B cell (primary cell): Measurements from ENCODE around the gene MAP3K12. TPM values are rescaled to one million over a fixed set of nuclear protein-coding genes. Genes with fewer than 3 reads are reported as not detected.

ENCODE experiments used
- ATAC-seq: fragments of 200-7000 bp; cut with Tn5 transposase; one replicate; pipeline ENCODE4 v1.10.0; 2021; ENCODE audit warnings: low read depth, mild to moderate bottlenecking, moderate number of reproducible peaks, moderate library complexity
- CTCF ChIA-PET: fragments of 350-600 bp; sonication (Branson Sonifier 250); formaldehyde crosslinking; loops from one replicate; lab custom pipeline; 2021; ENCODE audit warnings: antibody characterized with exemption, inconsistent platforms; lab: Charles Lee
- POLR2A ChIA-PET: fragments of 350-600 bp; sonication (Branson Sonifier 250); formaldehyde crosslinking; loops from one replicate; lab custom pipeline; 2021; ENCODE audit warnings: antibody characterized with exemption; lab: Charles Lee
- DNase-seq: peaks from one replicate; pipeline ENCODE4 v3.0.0; 2013
- H2AFZ ChIP-seq: 2 replicates; pipeline ENCODE4 v1.6.1; 2012; ENCODE audit warnings: mild to moderate bottlenecking, low read depth, low read length; ENCODE audit not compliant: insufficient read depth, poor library complexity, severe bottlenecking
- H3K27ac ChIP-seq, 2 donors: 1 replicate in 1 of 2; 2 replicates in 1 of 2; pipeline ENCODE4 v1.5.1; 2012 to 2013; ENCODE audit warnings: low read length in 2 of 2, mild to moderate bottlenecking in 2 of 2, moderate library complexity in 1 of 2
- H3K27me3 ChIP-seq, 4 experiments: fragments of 200-600 bp in 1 of 4; sonication (generic) in 1 of 4; replicated peaks in 1 of 4; 1 replicate in 2 of 4; 2 replicates in 2 of 4; pipeline versions ENCODE4 v1.6.1 to v1.7.0; 2013 to 2016; ENCODE audit warnings: low read length in 3 of 4, mild to moderate bottlenecking in 2 of 4, mixed read lengths in 1 of 4, moderate library complexity in 1 of 4; ENCODE audit not compliant: insufficient read depth in 4 of 4, control insufficient read depth in 3 of 4; ENCODE audit errors: control extremely low read depth in 1 of 4
- H3K36me3 ChIP-seq, 2 experiments: replicated peaks in 1 of 2; 1 replicate in 1 of 2; 2 replicates in 1 of 2; pipeline versions ENCODE4 v1.6.1 to v1.7.1; 2013; ENCODE audit warnings: low read length in 1 of 2; ENCODE audit not compliant: insufficient read depth in 2 of 2, control insufficient read depth in 1 of 2; ENCODE audit errors: control extremely low read depth in 1 of 2, extremely low read depth in 1 of 2
- H3K4me1 ChIP-seq, 2 donors: fragments of 200-600 bp in 1 of 2; sonication (generic) in 1 of 2; 1 replicate in 1 of 2; 2 replicates in 1 of 2; pipeline versions ENCODE4 v1.5.1 to v1.6.1; 2013 to 2017; ENCODE audit warnings: low read length in 2 of 2; ENCODE audit not compliant: control insufficient read depth in 2 of 2, insufficient read depth in 2 of 2
- H3K4me2 ChIP-seq: replicated peaks from 2 replicates; pipeline ENCODE3; 2012; ENCODE audit warnings: mild to moderate bottlenecking, low read depth, low read length; ENCODE audit not compliant: poor library complexity, severe bottlenecking
- H3K4me3 ChIP-seq, 5 experiments: fragments of 200-600 bp in 1 of 5; sonication (generic) in 1 of 5; 1 replicate in 3 of 5; 2 replicates in 2 of 5; pipeline versions ENCODE4 v1.5.1 to v1.7.0; 2011 to 2016; ENCODE audit warnings: low read length in 4 of 5, mild to moderate bottlenecking in 4 of 5, low read depth in 2 of 5, control low read depth in 1 of 5, moderate library complexity in 1 of 5; ENCODE audit not compliant: insufficient read depth in 1 of 5; ENCODE audit errors: control extremely low read depth in 1 of 5, extremely low read depth in 1 of 5
- H3K79me2 ChIP-seq: fragments of 200-600 bp; sonication (generic); one replicate; pipeline ENCODE4 v1.6.0; 2016; ENCODE audit warnings: low read length; ENCODE audit not compliant: control insufficient read depth, insufficient read depth
- H3K9ac ChIP-seq: fragments of 200-600 bp; sonication (generic); 2 replicates; pipeline ENCODE4 v1.6.1; 2017; ENCODE audit warnings: mild to moderate bottlenecking, low read length, moderate library complexity
- H3K9me3 ChIP-seq, 3 donors: one replicate each; pipeline versions ENCODE4 v1.6.1 to v1.7.1; 2013; ENCODE audit warnings: low read length in 2 of 3; ENCODE audit not compliant: control insufficient read depth in 2 of 3, insufficient read depth in 1 of 3; ENCODE audit errors: control extremely low read depth in 1 of 3
- H4K20me1 ChIP-seq: 2 replicates; pipeline ENCODE4 v1.6.0; 2012; ENCODE audit warnings: mild to moderate bottlenecking, low read length; ENCODE audit not compliant: insufficient read depth, control insufficient read depth, poor library complexity, severe bottlenecking
- H3K27ac Mint-ChIP-seq: one replicate; pipeline ENCODE4 v1.8.0; 2021; ENCODE audit warnings: mixed read lengths
- H3K27me3 Mint-ChIP-seq: one replicate; pipeline ENCODE4 v1.8.0; 2021; ENCODE audit warnings: mixed read lengths
- H3K4me1 Mint-ChIP-seq: one replicate; pipeline ENCODE4 v1.8.0; 2021; ENCODE audit warnings: mixed read lengths
- H3K4me3 Mint-ChIP-seq: one replicate; pipeline ENCODE4 v1.8.0; 2021; ENCODE audit warnings: mixed read lengths
- H3K9me3 Mint-ChIP-seq: one replicate; pipeline ENCODE4 v1.8.0; 2022; ENCODE audit warnings: mixed read lengths; ENCODE audit not compliant: insufficient read depth
- EZH2 ChIP-seq: IDR thresholded peaks from 2 replicates; pipeline ENCODE4 v1.6.1; 2012; ENCODE audit warnings: borderline replicate concordance, low read depth, mild to moderate bottlenecking, moderate library complexity, low read length; ENCODE audit not compliant: insufficient read depth, poor library complexity, severe bottlenecking
- WGBS: methylation state at CpG from one replicate; pipeline ENCODE4 v1.1.5; 2013; ENCODE audit warnings: missing lambda C conversion rate; ENCODE audit not compliant: insufficient coverage; 5-methylcytosine and 5-hydroxymethylcytosine counted together
- intact Hi-C: fragments of 100-400 bp; cut with micrococcal nuclease; formaldehyde crosslinking; loops from one replicate; pipeline ENCODE4 v1.10.0; 2022
- polyA plus RNA-seq: library from polyadenylated mRNA; depleted of rRNA; stranded (reverse); fragments of >200 nt; gene quantifications from 2 replicates; pipeline ENCODE4 v1.2.3, GENCODE V29; 2012
- small RNA-seq: library from RNA; depleted of rRNA; stranded (forward); fragments of <200 nt; gene quantifications from one replicate; pipeline ENCODE3, GENCODE V24; 2012; ENCODE audit warnings: low replicate concordance, low read depth; ENCODE audit not compliant: insufficient read length
- total RNA-seq, 2 donors: library from RNA; stranded (reverse); fragments of 120-200 nt in 1 of 2; gene quantifications; 1 replicate in 1 of 2; 2 replicates in 1 of 2; pipeline versions ENCODE4 v1.2.3 to v1.2.4, GENCODE V29; 2013 to 2022
- TF ChIP-seq, protein P1 (sequence below): fragments of 200-600 bp; IDR thresholded peaks from one replicate; pipeline ENCODE4 v1.8.0; 2022; ENCODE audit warnings: antibody characterized with exemption, mild to moderate bottlenecking

Gene MAP3K12
- total and polyA plus RNA-seq, 2 donors (not counting 1 experiment from before 2014, with no cell fraction given): 15.0 to 17.0 TPM

DNA sequence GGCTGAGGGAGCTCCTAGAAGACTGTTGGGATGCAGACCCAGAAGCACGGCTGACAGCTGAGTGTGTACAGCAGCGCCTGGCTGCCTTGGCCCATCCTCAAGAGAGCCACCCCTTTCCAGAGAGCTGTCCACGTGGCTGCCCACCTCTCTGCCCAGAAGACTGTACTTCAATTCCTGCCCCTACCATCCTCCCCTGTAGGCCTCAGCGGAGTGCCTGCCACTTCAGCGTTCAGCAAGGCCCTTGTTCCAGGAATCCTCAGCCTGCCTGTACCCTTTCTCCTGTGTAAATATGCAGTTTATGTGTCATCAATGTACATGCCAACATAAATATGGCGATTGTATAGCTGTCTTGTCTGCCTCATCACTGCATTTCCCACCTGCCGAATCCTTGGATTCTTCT, 68.1 kb downstream of the MAP3K12 start:
- POLR2A ChIA-PET: no interaction called here
- DNase-seq (no peak), ATAC-seq (no peak)
- TF ChIP-seq EZH2: no peak
- TF ChIP-seq, protein P1, sequence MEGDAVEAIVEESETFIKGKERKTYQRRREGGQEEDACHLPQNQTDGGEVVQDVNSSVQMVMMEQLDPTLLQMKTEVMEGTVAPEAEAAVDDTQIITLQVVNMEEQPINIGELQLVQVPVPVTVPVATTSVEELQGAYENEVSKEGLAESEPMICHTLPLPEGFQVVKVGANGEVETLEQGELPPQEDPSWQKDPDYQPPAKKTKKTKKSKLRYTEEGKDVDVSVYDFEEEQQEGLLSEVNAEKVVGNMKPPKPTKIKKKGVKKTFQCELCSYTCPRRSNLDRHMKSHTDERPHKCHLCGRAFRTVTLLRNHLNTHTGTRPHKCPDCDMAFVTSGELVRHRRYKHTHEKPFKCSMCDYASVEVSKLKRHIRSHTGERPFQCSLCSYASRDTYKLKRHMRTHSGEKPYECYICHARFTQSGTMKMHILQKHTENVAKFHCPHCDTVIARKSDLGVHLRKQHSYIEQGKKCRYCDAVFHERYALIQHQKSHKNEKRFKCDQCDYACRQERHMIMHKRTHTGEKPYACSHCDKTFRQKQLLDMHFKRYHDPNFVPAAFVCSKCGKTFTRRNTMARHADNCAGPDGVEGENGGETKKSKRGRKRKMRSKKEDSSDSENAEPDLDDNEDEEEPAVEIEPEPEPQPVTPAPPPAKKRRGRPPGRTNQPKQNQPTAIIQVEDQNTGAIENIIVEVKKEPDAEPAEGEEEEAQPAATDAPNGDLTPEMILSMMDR: no peak
- Histone ChIP-seq H2AFZ (no peak overlapping the region), H3K27ac (no peak overlapping the region), H3K4me1 (no peaks in the 10 kb centered on the region), H3K79me2 (no peaks in the 10 kb centered on the region), H4K20me1 (no peaks in the 10 kb centered on the region), H3K27me3 (no peaks in the 10 kb centered on the region), H3K9me3 (no peaks in the 10 kb centered on the region), H3K9ac (no peak overlapping the region), H3K4me2 (no peak overlapping the region), H3K4me3 (no peak overlapping the region), H3K36me3 (no peaks in the 10 kb centered on the region)
- Mint-ChIP-seq H3K27ac (no peak overlapping the region), H3K4me1 (no peaks in the 10 kb centered on the region), H3K4me3 (no peak overlapping the region), H3K9me3 (no peaks in the 10 kb centered on the region), H3K27me3 (no peaks in the 10 kb centered on the region)
- WGBS: 94% methylated on average over 3 of the region's 7 CpGs
- intact Hi-C loops: no loop called here
- CTCF ChIA-PET: interaction anchor here (0.5 to 3.4 kb wide), 5 partner anchors 9 to 129 kb away, joined by 3 to 12 read pairs (median 4); no protein-coding TSS in a partner anchor

DNA sequence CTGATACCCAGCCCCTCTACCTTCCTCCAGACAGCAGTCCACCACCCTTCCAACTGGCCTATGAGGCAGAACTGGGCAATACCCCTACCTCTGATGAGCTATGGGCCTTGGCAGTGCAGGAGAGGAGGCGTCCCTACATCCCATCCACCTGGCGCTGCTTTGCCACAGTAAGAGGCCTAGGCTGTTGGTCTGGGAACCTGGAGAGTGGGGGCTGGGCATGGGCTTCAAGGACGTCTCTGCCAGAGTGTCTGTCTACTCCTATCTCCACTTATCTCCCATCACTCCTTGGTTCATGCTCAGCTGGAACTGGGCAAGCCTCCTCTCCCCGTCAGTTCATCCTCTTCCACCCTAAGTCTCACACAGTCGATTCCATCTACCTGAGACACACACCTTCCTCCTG, 69.1 kb downstream of the MAP3K12 start:
- ChIA-PET POLR2A (no interaction called here), CTCF (interaction anchor here (0.8 to 3.4 kb wide), 3 partner anchors 9 to 77 kb away, joined by 3 to 12 read pairs (median 8); no protein-coding TSS in a partner anchor)
- Histone ChIP-seq H3K4me1 (no peaks in the 10 kb centered on the region), H3K27ac (no peak overlapping the region), H4K20me1 (no peaks in the 10 kb centered on the region), H3K4me3 (no peak overlapping the region), H3K27me3 (no peaks in the 10 kb centered on the region), H3K36me3 (no peaks in the 10 kb centered on the region), H3K4me2 (no peak overlapping the region), H3K9ac (no peak overlapping the region), H3K9me3 (no peaks in the 10 kb centered on the region), H2AFZ (no peak overlapping the region), H3K79me2 (no peaks in the 10 kb centered on the region)
- Mint-ChIP-seq H3K4me3 (no peak overlapping the region), H3K4me1 (no peaks in the 10 kb centered on the region), H3K27ac (no peak overlapping the region), H3K27me3 (no peaks in the 10 kb centered on the region), H3K9me3 (no peaks in the 10 kb centered on the region)
- DNase-seq (no peak), ATAC-seq (no peak)
- intact Hi-C loops: no loop called here
- TF ChIP-seq EZH2: no peak
- TF ChIP-seq, protein P1: no peak
- WGBS: 93% methylated on average over 4 of the region's 5 CpGs

Small RNA genes lying within 50 kb of the gene (small RNA-seq; reads per million reads assigned to genes)
- gene AC023509.3: not detected

Other genes with a start within 250 kb of the MAP3K12 start
- 1.7 and 2.4 TPM in 2 replicates for gene ESPL1, start 231.2 kb downstream of the MAP3K12 start, total RNA-seq
- gene ESPL1, start 231.2 kb downstream of the MAP3K12 start, polyA plus RNA-seq: 0.88 and 1.1 TPM in 2 replicates
- 627 and 654 TPM in 2 replicates for gene PFDN5, start 203.9 kb downstream of the MAP3K12 start, total RNA-seq
- gene PFDN5, start 203.9 kb downstream of the MAP3K12 start, polyA plus RNA-seq: 1,319 and 1,584 TPM in 2 replicates
- gene MYG1, start 199.8 kb downstream of the MAP3K12 start, total RNA-seq: 48.4 and 59.3 TPM in 2 replicates
- 34.7 and 46.4 TPM in 2 replicates for gene MYG1, start 199.8 kb downstream of the MAP3K12 start, polyA plus RNA-seq
- gene AAAS, start 177.8 kb downstream of the MAP3K12 start, total RNA-seq: 65.1 and 68.4 TPM in 2 replicates
- 88.1 and 97.1 TPM in 2 replicates for gene AAAS, start 177.8 kb downstream of the MAP3K12 start, polyA plus RNA-seq
- not detected in 2 replicates for gene SP7, start 163.1 kb downstream of the MAP3K12 start, total RNA-seq
- gene SP7, start 163.1 kb downstream of the MAP3K12 start, polyA plus RNA-seq: 0.30 and 0.34 TPM in 2 replicates
- gene SP1, start 119.3 kb downstream of the MAP3K12 start, total RNA-seq: 129 and 131 TPM in 2 replicates
- gene SP1, start 119.3 kb downstream of the MAP3K12 start, polyA plus RNA-seq: 26.0 and 30.1 TPM in 2 replicates
- not detected in 2 replicates for gene AMHR2, start 75.6 kb downstream of the MAP3K12 start, total RNA-seq
- gene AMHR2, start 75.6 kb downstream of the MAP3K12 start, polyA plus RNA-seq: not detected in 2 replicates
- 200 and 213 TPM in 2 replicates for gene PRR13, start 57.7 kb downstream of the MAP3K12 start, total RNA-seq
- gene PRR13, start 57.7 kb downstream of the MAP3K12 start, polyA plus RNA-seq: 84.6 and 108 TPM in 2 replicates
- 916 and 944 TPM in 2 replicates for gene PCBP2, start 47.4 kb downstream of the MAP3K12 start, total RNA-seq
- 492 and 630 TPM in 2 replicates for gene PCBP2, start 47.4 kb downstream of the MAP3K12 start, polyA plus RNA-seq
- gene TARBP2, start 1.8 kb upstream of the MAP3K12 start, total RNA-seq: 36.3 and 41.6 TPM in 2 replicates
- gene TARBP2, start 1.8 kb upstream of the MAP3K12 start, polyA plus RNA-seq: 47.2 and 65.5 TPM in 2 replicates
- not detected in 2 replicates for gene NPFF, start 8.0 kb upstream of the MAP3K12 start, total RNA-seq
- gene NPFF, start 8.0 kb upstream of the MAP3K12 start, polyA plus RNA-seq: 0.34 TPM in 1 of 2 replicates, not detected in the other
- 42.2 and 42.9 TPM in 2 replicates for gene ATF7, start 126.9 kb upstream of the MAP3K12 start, total RNA-seq
- gene ATF7, start 126.9 kb upstream of the MAP3K12 start, polyA plus RNA-seq: 15.6 and 15.7 TPM in 2 replicates
- 205 and 212 TPM in 2 replicates for gene ATP5MC2, start 176.6 kb upstream of the MAP3K12 start, total RNA-seq
- 276 and 435 TPM in 2 replicates for gene ATP5MC2, start 176.6 kb upstream of the MAP3K12 start, polyA plus RNA-seq
- gene CALCOCO1, start 228.0 kb upstream of the MAP3K12 start, total RNA-seq: 171 and 179 TPM in 2 replicates
- 163 and 169 TPM in 2 replicates for gene CALCOCO1, start 228.0 kb upstream of the MAP3K12 start, polyA plus RNA-seq